Glomerular endothelial cell (primary cell): ENCODE data around the gene SPTY2D1. TPM values are rescaled to one million over a fixed set of nuclear protein-coding genes. Genes with fewer than 3 reads are reported as not detected.

Experiments
- DNase-seq: peaks from one replicate; pipeline ENCODE4 v3.0.0-alpha.2; 2011; ENCODE audit warnings: low read depth, low spot score; ENCODE audit errors: extremely low read depth
- total RNA-seq: library from RNA; depleted of rRNA; stranded (reverse); fragments of >200 nt; gene quantifications from 2 replicates; pipeline ENCODE4 v1.2.3, GENCODE V29; 2015

Gene SPTY2D1
- total RNA-seq, 1 donor from 2014 or later = 17.3 TPM

- no peak for DNase-seq
These were observed 67.1 kb downstream of the SPTY2D1 start for GRCh38 chr11:18567081-18567480.

GRCh38 chr11:18566406-18566805, 67.7 kb downstream of the SPTY2D1 start:
- DNase-seq = no peak

GRCh38 chr11:18564149-18564548, 70.0 kb downstream of the SPTY2D1 start:
- DNase-seq = no peak

- no peak for DNase-seq
These were observed 70.9 kb downstream of the SPTY2D1 start for GRCh38 chr11:18563090-18563730.

Other genes starting within 250 kb of the SPTY2D1 start
- gene LDHA, start 239.8 kb downstream of the SPTY2D1 start, total RNA-seq = 520 and 576 TPM in 2 replicates
- gene LDHC, start 222.0 kb downstream of the SPTY2D1 start, total RNA-seq = not detected in 2 replicates
- not detected in 2 replicates for gene LDHAL6A, start 178.5 kb downstream of the SPTY2D1 start, total RNA-seq
- gene TSG101, start 107.4 kb downstream of the SPTY2D1 start, total RNA-seq = 91.4 and 114 TPM in 2 replicates
- 23.6 and 23.7 TPM in 2 replicates for gene UEVLD, start 45.6 kb downstream of the SPTY2D1 start, total RNA-seq
- gene MISFA, start 34.6 kb downstream of the SPTY2D1 start, total RNA-seq = 1.4 TPM in 1 of 2 replicates, not detected in the other
- gene TMEM86A, start 64.4 kb upstream of the SPTY2D1 start, total RNA-seq = 2.3 and 2.9 TPM in 2 replicates
- 0.06 TPM in 1 of 2 replicates, not detected in the other for gene IGSF22, start 91.8 kb upstream of the SPTY2D1 start, total RNA-seq
- 0.34 TPM in 1 of 2 replicates, not detected in the other for gene PTPN5, start 157.5 kb upstream of the SPTY2D1 start, total RNA-seq